ENCODE measurements around the gene ABAT.

DNA sequence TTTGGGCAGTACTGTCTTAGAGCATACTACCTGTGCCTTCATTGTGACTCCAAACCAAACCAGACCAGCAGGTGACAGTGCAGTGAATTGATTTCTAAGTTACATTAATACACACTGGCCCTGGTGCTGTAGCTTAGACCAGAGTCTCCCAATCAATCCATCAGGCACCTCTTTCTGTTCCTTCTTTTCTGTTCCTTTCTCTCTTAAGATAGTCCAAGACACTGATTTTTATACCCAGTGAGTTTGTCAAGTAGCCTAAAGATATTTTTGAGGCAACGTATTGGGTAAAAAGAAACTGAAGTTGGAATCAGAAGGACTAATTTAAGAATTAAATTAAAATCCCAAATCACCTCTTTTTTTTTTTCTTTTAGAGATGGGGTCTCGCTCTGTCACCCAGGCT lies 43.1 kb downstream of the ABAT start:
- no peak for TF ChIP-seq POLR2AphosphoS5 (IDR thresholded peaks at IDR 0.05)
- TF ChIP-seq, protein P1, sequence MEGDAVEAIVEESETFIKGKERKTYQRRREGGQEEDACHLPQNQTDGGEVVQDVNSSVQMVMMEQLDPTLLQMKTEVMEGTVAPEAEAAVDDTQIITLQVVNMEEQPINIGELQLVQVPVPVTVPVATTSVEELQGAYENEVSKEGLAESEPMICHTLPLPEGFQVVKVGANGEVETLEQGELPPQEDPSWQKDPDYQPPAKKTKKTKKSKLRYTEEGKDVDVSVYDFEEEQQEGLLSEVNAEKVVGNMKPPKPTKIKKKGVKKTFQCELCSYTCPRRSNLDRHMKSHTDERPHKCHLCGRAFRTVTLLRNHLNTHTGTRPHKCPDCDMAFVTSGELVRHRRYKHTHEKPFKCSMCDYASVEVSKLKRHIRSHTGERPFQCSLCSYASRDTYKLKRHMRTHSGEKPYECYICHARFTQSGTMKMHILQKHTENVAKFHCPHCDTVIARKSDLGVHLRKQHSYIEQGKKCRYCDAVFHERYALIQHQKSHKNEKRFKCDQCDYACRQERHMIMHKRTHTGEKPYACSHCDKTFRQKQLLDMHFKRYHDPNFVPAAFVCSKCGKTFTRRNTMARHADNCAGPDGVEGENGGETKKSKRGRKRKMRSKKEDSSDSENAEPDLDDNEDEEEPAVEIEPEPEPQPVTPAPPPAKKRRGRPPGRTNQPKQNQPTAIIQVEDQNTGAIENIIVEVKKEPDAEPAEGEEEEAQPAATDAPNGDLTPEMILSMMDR (IDR thresholded peaks at IDR 0.05), result no peak
- TF ChIP-seq EP300 (IDR thresholded peaks at IDR 0.05), result no peak
